Measurements from ENCODE around the gene MCM3AP. TPM values are rescaled to one million over a fixed set of nuclear protein-coding genes. Genes with fewer than 3 reads are reported as not detected.
A peak's percentile ranks its signal among the peaks of the same experiment; 100 is the strongest.

Gene MCM3AP
- total RNA-seq, 2 experiments from 2014 or later: 94.3 to 96.5 TPM

GRCh38 chr21:46189213-46189958 lies 96.0 kb downstream of the MCM3AP start:
- no peak for ATAC-seq (ENCODE audit: poor library complexity)
- no peak overlapping the region for H3K4me3 Mint-ChIP-seq
- intact Hi-C loops (cut with DNase I, micrococcal nuclease): loop anchor here in 1 of 2 experiments (5.0 to 10.0 kb wide), 2 partner anchors 95 to 138 kb away; partner anchors contain the start of gene COL6A2
- POLR2A ChIA-PET: no interaction called here
- no peak overlapping the region for H3K27ac ChIP-seq (ENCODE audit: low read depth in 1 of 2, low read length in 2 of 2)
- TF ChIP-seq CTCF (IDR thresholded peaks at IDR 0.05): no peak
- no peak overlapping the region for H3K4me3 ChIP-seq (ENCODE audit: low read length)
- H3K27me3 Mint-ChIP-seq: no peaks in the 10 kb centered on the region
- peaks cover 11% of the 10 kb centered on the region for H3K4me1 Mint-ChIP-seq (ENCODE audit: low read depth)
- H3K27ac Mint-ChIP-seq: no peak overlapping the region
- H3K9me3 Mint-ChIP-seq: no peaks in the 10 kb centered on the region
- peaks cover 12% of the 10 kb centered on the region for H3K36me3 Mint-ChIP-seq (ENCODE audit: low read depth)
- H3K27me3 ChIP-seq (ENCODE audit: control insufficient read depth in 1 of 2, insufficient read depth in 2 of 2, low read length in 2 of 2): peaks cover 0 to 3% of the 10 kb centered on the region in 2 experiments
- CTCF ChIA-PET: no interaction called here
- no peaks in the 10 kb centered on the region for H3K9me3 ChIP-seq (ENCODE audit: control insufficient read depth in 1 of 2, insufficient read depth in 1 of 2, low read length in 2 of 2)
- no peak for DNase-seq
- peaks cover 12% of the 10 kb centered on the region for H3K36me3 ChIP-seq (ENCODE audit: insufficient read depth, low read length)
- H3K4me1 ChIP-seq (ENCODE audit: insufficient read depth, low read length): peaks cover 11% of the 10 kb centered on the region

GRCh38 chr21:46188226-46189212 lies 96.9 kb downstream of the MCM3AP start:
- Histone ChIP-seq H3K27ac (ENCODE audit: low read depth in 1 of 2, low read length in 2 of 2) (no peak overlapping the region), H3K4me1 (ENCODE audit: insufficient read depth, low read length) (peaks cover 19% of the 10 kb centered on the region), H3K4me3 (ENCODE audit: low read length) (no peak overlapping the region), H3K36me3 (ENCODE audit: insufficient read depth, low read length) (peaks cover 3% of the 10 kb centered on the region), H3K9me3 (ENCODE audit: control insufficient read depth in 1 of 2, insufficient read depth in 1 of 2, low read length in 2 of 2) (no peaks in the 10 kb centered on the region), H3K27me3 (ENCODE audit: control insufficient read depth in 1 of 2, insufficient read depth in 2 of 2, low read length in 2 of 2) (peaks cover 0 to 3% of the 10 kb centered on the region in 2 experiments)
- Mint-ChIP-seq H3K27me3 (no peaks in the 10 kb centered on the region), H3K36me3 (ENCODE audit: low read depth) (peaks cover 3% of the 10 kb centered on the region), H3K27ac (no peak overlapping the region), H3K9me3 (no peaks in the 10 kb centered on the region), H3K4me3 (no peak overlapping the region), H3K4me1 (ENCODE audit: low read depth) (peaks cover 11% of the 10 kb centered on the region)
- ChIA-PET CTCF (no interaction called here), POLR2A (no interaction called here)
- intact Hi-C loops (cut with DNase I, micrococcal nuclease): loop anchor here in 1 of 2 experiments (5.0 to 10.0 kb wide), 2 partner anchors 94 to 139 kb away; partner anchors contain the start of gene COL6A2
- TF ChIP-seq CTCF (IDR thresholded peaks at IDR 0.05): no peak
- ATAC-seq (ENCODE audit: poor library complexity) (no peak), DNase-seq (peak in 1 of 14 experiments; percentile 20)

GRCh38 chr21:46187814-46188213 lies 97.6 kb downstream of the MCM3AP start:
- Mint-ChIP-seq H3K36me3 (ENCODE audit: low read depth) (no peaks in the 10 kb centered on the region), H3K27me3 (no peaks in the 10 kb centered on the region), H3K4me3 (no peak overlapping the region), H3K4me1 (ENCODE audit: low read depth) (peaks cover 11% of the 10 kb centered on the region), H3K27ac (no peak overlapping the region), H3K9me3 (no peaks in the 10 kb centered on the region)
- CTCF ChIA-PET: no interaction called here
- DNase-seq (no peak), ATAC-seq (ENCODE audit: poor library complexity) (no peak)
- POLR2A ChIA-PET: no interaction called here
- intact Hi-C loops (cut with DNase I, micrococcal nuclease): loop anchor here in 1 of 2 experiments (5.0 to 10.0 kb wide), 2 partner anchors 93 to 139 kb away; partner anchors contain the start of gene COL6A2
- H3K27me3 ChIP-seq (ENCODE audit: control insufficient read depth in 1 of 2, insufficient read depth in 2 of 2, low read length in 2 of 2): peaks cover 0 to 3% of the 10 kb centered on the region in 2 experiments
- no peak overlapping the region for H3K27ac ChIP-seq (ENCODE audit: low read depth in 1 of 2, low read length in 2 of 2)
- H3K9me3 ChIP-seq (ENCODE audit: control insufficient read depth in 1 of 2, insufficient read depth in 1 of 2, low read length in 2 of 2): no peaks in the 10 kb centered on the region
- H3K4me1 ChIP-seq (ENCODE audit: insufficient read depth, low read length): peaks cover 21% of the 10 kb centered on the region
- no peak for TF ChIP-seq CTCF (IDR thresholded peaks at IDR 0.05)
- peaks cover 2% of the 10 kb centered on the region for H3K36me3 ChIP-seq (ENCODE audit: insufficient read depth, low read length)
- no peak overlapping the region for H3K4me3 ChIP-seq (ENCODE audit: low read length)

Data from CD4-positive, alpha-beta T cell (primary cell).